Medulla oblongata (tissue), 1 donor: Measurements from ENCODE around the gene MAP3K10.
"Not testable (repeated sequence)": the region's sequence is repeated elsewhere in the genome, so short reads cannot be mapped to it uniquely, and the experiment has no call there.

ENCODE experiments used
- DNase-seq: peaks from one replicate; pipeline ENCODE4 v3.0.0-alpha.2; 2015; ENCODE audit errors: extremely low spot score

Gene MAP3K10

DNA sequence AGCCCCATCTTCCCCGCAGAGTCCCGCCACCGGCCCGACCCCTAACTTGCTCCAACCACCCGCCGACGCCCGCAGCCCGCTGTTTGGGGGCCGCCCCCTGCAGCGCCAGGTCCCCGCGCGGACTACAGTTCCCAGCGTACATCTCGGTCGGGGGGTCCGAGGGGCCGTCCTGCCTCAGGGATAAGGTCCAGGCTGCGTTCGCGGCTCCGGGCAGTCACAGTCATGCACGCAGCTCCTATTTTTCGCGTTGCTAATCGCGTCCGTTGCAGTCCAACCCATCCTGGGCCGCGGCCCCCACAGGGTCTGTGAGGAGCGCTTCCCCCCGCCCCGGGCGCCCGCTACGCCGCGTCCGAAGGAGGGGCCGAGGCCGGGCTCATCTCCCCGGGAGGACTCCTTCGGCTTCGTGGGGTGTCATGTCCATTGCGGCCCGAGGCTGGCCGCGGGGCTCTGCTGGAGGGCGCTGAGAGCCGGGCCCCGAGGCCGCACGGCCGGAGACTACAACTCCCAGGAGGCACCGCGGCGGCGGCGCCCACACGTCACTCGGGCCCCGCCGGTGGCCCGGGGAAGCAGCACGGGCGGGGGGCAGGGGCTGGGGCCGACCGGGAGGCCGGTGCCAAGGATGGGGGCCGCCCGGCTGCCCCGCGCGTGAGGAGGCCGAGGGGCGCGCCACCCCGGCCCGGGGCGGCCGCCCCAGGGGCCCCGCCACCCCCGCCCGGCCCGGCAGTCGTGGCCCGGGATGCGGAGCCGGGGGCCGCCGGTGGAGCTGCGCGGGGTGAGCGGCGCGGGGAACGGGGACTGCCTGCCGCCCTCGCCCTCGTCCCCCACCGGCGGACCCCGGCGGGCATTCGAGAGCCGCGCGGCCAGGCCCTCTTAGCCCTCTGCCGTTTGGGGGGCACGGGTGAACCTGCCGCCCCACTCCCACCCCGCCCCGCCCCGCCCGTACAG lies at the start of gene MAP3K10:
Gene MAP3K10 (plus strand): TSS at position 536 of the 945 bp plus-strand sequence. CDS start 606 bp downstream, outside the sequence.
- peak; percentile 83 for DNase-seq

DNA sequence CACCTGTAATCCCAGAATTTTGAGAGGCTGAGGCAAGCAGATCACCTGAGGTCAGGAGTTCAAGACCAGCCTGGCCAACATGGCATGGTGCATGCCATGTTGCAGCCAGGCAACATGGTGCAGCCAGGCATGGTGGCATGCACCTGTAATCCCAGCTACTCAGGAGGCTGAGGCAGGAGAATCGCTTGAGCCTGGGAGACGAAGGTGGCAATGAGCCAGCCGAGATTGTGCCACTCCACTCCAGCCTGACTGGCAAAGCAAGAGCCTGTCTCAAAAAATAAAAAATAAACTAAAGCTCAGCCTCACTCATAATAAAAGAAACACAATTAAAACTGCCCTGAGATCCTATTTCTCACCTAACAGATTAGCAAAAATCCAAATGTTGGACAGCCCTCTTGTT lies 49.7 kb upstream of the MAP3K10 start:
- no peak for DNase-seq

DNA sequence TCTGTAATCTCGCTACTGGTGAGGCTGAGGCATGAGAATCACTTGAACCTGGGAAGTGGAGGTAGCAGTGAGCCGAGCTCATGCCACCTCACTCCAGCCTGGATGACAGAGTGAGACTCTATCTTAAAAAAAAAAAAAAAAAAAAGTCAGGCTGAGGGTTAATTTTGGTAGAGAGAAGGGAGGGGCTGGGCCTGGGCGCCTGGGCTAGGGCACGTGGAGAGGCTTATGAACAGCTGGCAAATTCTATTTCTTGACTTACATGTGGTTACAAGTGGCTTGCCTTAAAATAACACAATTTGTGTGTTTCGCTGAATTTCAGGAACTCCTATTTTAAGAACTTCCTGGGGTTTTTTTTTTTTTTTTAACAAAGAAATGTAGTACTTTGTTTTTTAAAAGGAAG lies 47.6 kb upstream of the MAP3K10 start:
- no peak for DNase-seq

DNA sequence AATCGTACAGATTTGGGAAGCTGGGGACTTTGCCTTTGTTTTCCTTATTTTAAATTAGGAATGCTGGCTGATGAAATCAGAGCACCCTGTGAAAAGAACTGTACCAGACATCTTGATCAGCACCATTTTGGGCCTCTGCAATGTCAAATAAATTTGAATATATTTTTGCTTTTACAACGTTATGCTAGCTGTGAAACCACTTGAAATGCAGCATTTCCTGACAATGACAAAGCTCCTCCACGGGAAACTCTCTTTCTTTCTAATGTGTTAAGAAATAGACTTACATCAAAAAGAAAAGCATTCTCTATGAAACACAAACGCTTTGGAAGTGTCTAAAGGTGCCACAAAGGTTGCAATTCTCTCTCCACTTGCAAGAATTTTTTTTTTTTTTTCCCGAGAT lies 47.1 kb upstream of the MAP3K10 start:
- DNase-seq, result no peak

DNA sequence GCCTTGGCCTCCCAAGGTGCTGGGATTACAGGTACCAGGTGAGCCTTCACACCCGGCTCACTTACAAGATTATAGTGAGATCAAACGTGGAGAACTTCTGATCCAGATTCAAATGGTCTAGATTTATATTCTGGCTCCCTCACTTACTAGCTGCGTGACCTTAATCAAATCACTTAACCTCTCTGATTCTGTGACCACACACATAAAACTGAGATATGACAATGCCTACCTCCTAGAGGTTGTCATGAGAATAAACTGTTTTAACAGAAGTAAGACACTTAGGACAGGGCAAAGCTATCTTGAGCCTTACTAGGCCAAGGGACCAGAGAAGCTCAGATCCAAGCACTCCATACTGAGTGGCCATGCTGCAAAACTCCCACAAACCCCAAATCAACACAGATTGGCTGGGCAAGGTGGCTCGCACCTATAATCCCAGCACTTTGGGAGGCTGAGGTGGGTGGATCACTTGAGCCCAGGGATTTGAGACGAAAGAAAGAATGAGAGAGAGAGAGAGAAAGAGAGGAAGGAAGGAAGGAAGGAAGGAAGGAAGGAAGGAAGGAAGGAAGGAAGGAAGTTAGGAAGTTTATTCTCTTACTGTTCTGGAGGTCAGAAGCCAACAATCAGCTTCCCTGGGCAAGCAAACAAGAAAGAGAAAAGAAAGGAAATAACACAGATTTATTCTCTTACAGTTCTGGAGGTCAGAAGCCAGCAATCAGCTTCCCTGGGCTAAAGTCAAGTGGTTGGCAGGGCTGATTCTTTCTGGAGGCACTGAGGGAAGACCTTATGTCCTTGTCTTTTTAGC lies 46.1 kb upstream of the MAP3K10 start:
- no peak for DNase-seq

DNA sequence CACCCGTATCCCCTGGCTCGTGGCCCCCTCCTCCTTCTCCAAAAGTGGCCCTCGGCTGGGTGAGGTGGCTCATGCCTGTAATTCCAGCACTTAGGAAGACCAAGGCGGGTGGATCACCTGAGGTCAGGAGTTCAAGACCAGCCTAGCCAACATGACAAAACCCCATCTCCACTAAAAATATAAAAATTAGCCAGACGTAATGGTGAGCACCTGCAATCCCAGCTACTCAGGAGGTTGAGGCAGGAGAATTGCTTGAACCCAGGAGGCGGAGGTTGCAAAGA lies 45.5 kb upstream of the MAP3K10 start:
- not testable (repeated sequence) for DNase-seq

DNA sequence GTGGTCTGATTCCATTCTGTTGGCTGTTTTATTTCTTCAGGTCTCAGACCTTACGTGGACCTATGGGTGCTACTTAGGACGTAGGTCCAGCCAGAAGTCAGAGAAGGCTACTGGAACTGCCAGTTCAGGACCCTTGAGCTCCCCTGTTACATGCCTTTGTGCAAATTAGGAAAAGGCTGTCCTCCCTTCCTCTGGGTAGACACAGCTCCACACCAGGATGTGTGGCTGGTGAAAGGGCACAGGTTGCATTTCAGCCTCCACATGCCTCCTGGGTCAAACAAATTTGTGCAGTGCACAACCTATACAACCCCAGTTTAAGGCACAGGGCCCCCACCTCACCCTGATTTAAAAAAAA lies 43.9 kb upstream of the MAP3K10 start:
- DNase-seq, result no peak

DNA sequence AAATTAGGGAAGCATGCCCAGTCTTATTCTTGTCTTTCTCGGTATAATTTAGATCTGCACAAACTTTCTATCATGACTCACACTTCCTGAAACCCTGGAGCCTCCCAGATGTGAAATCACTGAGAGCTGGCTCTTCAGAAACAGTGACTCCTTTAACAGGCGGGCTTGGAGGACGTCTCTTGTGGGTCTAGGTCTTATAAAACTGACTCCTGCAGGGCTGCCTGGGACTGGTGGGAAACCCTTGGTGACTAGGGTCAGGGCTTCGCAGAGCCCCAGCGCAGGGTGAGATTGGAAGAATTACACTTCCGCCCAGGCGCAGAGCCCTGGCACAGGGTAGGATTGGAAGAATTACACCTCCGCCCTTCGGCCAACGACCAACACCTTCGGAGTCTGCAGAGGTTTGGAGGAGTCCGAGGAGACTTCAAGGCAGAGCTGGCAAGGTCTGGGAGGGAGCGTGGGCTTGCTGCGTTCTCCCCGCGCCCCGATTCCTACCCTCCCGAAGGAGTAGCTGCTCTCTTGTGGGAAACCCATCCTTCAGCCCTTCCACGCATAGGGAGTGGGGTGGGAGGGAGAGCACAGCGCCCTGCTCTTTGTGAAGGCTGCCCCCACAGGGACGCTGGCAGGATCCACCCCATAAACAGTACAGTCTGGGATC lies 43.4 kb upstream of the MAP3K10 start:
- no peak for DNase-seq

DNA sequence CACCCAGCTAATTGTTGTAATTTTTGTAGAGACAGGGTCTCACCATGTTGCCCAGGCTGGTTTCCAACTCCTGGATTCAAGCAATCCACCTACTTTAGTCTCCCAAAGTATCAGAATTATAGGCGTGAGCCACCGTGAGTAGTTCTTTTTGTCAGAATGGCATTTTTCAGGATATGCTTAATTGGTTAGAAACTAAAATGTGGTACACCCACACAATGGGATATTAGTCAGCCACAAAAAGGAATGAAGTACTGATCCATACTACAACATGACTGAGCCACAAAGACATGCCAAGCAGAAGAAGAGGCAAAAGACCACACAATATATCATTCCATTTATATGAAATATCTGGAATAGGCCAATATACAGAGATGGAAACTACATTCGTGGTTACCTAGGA lies 41.7 kb upstream of the MAP3K10 start:
- no peak for DNase-seq

DNA sequence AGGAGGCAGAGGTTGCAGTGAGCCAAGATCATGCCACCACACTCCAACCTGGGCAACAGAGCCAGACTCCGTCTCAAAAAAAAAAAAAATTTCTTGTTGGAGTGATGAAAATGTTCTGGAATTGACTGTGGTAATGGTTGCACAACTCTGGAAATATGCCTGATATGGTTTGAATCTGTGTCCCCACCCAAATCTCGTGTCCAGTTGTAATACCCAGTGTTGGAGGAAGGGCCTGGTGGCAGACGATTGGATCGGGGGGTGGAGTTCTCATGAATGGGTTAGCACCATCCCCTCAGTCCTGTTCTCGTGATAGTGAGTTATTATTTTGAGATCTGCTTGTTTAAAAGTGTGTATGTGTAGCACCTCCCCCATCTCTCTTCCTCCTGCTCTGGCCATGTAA lies 41.1 kb upstream of the MAP3K10 start:
- DNase-seq, result no peak

DNA sequence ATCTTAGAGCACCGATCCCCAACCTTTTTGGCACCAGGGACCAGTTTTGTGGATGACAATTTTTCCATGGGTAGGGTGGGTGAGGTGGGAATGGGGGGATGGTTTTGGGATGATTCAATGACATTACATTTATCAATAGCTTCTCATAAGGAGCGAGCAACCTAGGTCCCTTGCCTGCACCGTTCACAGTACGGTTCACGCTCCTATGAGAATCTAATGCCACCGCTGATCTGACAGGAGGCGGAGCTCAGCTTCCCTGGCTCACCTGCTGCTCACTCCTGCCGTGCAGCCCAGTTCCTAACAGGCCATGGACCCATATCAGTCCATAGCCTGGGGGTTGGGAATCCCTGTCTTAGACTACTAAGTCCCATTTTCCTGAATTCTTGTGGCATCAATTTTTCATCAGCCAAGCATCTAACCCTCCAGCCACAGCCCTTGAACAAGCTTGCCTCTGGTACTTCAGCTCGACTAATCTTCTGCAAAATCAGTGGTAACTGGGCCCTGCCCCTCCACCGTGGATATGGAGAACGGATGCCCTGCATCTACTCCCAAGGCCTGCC lies 37.0 kb upstream of the MAP3K10 start:
- DNase-seq, result no peak

DNA sequence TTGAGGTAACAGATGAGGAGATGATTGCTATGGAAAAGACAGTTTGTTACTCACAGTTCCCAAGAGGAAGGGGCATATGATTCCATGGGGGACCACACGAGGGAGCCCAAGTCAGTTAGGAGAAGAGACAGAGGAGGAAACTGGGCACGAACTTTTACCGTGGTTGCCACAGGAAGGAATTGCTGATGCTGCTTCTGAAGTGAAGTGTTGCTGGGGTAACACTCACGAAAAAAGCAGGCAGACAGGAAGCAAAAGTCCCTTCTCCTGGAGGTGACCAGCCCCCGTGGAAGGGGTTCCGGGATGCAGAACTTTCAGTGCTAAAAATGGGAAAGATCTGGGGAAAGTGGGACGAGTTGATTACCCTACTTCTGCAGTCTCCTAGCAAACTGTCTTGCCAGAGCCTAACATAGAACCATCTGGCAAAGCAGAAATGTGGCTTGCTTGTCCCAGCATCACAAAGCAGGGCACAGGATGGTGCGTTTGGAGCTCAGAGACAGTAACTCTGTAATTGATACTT lies 35.4 kb upstream of the MAP3K10 start:
- DNase-seq, result no peak

DNA sequence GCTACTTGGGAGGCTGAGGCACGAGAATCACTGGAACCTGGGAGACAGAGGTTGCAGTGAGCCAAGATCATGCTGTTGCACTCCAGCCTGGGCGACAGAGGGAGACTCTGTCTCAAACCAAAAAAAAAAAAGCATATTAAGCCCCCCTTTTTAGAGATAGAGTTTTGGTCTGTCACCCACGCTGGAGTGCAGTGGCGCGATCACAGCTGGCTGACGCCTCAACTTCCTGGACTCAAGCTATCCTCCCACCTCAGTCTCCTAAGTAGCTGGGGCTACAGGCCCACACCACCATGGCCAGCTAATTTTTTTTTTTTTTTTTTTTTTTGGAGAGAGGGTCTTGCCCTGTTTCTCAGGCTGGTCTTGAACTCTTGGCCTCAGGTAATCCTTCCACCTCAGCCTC lies 34.2 kb upstream of the MAP3K10 start:
- no peak for DNase-seq

DNA sequence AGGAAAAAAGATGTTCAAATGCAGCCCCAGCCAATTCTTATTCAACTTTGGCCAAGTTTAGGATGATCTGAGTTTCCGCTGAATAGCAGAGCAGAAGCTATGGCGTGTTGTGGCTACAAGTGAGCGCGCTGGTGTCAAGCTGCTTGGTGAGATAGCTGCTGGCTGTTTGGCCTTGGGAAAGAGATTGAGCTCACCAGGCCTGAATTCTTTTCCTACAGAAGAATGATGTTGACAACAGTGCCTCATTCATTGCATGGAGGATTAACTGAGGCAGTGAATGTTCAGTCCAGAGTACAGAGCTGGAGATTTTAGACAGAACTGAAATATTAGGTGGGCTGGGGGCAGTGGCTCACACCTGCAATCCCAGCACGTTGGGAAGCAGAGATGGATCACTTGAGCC lies 31.5 kb upstream of the MAP3K10 start:
- DNase-seq, result no peak

DNA sequence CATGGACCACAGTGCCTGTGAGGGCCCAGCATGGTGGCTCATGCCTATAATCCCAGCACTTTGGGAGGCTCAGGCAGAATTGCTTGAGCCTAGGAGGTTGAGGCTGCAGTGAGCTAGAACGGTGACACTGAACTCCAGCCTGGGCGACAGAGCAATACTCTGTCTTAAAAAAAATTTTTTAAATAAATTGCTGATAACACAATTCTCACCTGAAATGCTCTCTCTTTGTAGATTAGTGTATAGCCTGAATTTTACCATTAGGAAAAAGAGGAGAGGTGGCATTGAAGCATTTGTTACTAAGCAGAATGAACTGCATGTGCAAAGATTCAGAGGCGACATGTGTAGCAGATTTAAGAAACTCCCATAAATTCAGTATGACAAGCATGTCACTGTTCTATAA lies 29.1 kb upstream of the MAP3K10 start:
- no peak for DNase-seq

DNA sequence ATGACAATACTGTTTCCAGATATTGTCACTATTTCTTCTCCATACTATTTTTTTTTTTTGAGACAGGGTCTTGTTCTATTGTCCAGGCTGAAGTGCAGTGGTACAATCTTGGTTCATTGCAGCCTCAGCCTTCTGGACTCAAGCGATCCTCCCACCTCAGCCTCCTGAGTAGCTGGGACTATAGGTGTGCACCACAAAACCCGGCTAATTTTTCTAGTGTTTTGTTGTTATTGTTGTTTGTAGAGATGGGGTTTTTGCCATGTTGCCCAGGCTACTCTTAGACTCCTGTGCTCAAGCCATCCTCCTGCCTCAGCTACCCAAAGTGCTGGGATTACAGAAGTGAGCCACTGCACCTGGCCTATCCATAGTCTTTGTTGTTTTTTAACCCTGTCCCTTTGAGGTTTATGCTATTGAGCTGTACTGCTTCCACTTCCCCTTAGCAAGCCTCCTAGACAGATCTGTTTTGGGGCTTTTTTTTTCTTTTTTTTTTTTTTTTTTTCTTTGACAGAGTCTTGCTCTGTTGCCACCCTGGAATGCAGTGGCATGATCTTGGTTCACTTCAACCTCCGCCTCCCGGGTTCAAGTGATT lies 27.6 kb upstream of the MAP3K10 start:
- no peak for DNase-seq

DNA sequence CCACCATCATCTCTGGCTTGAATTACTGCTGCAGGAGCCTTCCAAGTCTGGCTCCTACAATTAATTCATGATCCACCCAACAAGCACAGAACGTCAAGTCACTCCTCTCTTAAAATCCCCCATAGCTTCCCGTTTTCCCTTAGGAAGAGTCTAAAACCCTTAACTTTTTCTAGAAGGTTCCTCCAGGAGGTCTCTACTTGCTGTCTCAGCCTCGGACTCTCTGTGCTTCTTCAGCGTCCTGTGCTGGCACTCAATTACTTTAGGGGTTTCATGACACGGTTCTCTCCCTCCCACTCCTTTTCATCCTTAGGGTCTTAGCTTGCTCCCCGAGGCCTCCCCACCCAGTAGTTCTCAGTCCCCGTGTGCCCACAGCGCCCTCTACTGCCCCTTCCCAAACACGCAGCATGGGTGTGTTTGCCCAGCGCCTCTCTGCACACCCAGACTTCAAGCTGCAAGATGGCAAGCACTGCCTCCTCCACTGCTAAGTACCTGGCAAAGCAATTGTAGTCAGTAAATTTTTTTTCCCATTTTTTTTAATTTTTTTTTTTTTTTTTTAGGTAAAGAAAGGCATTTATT lies 25.8 kb upstream of the MAP3K10 start:
- DNase-seq, result peak; percentile 43

DNA sequence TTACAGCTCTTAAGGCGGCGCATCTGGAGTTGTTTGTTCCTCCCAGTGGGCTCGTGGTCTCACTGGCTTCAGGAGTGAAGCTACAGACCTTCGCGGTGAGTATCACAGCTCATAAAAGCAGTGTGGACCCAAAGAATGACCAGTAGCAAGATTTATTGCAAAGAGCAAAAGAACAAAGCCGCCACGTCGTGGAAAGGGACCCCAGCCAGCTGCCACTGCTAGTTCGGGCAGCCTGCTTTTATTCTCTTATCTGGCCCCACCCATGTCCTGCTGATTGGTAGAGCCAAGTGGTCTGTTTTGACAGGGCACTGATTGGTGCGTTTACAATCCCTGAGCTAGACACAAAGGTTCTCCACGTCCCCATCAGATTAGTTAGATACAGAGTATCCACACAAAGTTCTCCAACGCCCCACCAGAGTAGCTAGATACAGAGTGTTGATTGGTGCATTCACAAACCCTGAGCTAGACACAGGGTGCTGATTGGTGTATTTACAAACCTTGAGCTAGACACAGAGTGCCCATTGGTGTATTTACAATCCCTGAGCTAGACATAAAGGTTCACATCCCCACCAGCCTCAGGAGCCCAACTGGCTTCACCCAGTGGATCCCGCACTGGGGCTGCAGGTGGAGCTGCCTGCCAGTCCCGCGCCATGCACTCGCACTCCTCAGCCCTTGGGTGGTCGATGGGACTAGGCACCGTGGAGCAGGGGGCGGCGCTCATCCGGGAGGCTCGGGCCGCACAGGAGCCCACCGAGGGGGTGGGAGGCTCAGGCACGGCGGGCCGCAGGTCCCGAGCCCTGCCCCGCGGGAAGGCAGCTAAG lies 21.5 kb upstream of the MAP3K10 start:
- DNase-seq, result not testable (repeated sequence)

DNA sequence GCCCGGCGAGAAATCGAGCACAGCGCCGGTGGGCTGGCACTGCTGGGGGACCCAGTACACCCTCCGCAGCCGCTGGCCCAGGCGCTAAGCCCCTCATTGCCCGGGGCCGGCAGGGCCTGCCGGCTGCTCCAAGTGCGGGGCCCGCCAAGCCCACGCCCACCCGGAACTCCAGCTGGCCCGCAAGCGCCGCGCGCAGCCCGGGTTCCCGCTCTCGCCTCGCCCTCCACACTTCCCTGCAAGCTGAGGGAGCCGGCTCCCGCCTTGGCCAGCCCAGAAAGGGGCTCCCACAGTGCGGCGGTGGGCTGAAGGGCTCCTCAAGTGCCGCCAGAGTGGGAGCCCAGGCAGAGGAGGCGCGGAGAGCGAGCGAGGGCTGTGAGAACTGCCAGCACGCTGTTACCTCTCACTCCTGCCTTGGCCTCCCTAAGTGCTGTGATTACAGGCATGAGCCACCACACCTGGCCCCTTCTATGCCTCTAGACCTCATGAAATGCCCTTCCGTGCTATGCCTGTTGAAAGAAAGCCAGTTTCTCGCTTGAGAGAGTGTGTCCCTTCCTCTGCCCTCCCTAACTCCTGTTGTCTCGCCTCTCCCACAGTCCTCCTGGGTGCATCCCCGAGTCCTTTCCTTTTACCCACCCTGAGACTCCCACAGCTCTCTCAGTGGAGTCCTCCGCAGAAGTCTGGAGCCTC lies 20.8 kb upstream of the MAP3K10 start:
- DNase-seq, result not testable (repeated sequence)

DNA sequence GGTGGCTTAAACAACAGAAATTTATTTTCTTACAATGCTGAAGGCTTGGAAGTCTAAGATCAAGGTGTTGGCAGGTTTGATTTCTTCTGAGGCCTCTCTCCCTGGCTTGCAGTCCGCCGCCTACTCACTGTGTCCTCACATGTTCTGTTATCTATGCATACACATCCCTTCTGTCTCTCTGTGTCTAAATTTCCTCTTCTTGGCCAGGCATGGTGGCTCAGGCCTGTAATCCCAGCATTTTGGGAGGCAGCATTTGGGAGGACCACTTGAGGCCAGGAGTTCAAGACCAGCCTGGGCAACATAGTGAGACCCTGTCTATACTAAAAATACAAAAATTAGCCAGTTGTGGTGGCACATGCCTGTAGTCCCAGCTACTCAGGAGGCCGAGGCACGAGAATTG lies 19.9 kb upstream of the MAP3K10 start:
- not testable (repeated sequence) for DNase-seq
